GM19438 (cell line): ENCODE results near the gene HSPH1.

Experiments
- ATAC-seq: cut with Tn5 transposase; IDR thresholded peaks from one replicate; pipeline ENCODE4 v1.9.1; 2021; ENCODE audit warnings: low read depth; ENCODE audit not compliant: unreplicated experiment

The HSPH1 gene

GRCh38 chr13:31161557-31162150 is at the start of gene HSPH1:
HSPH1 (minus strand) TSS chr13:31161904; CDS start chr13:31161582, 322 bp downstream.
- ATAC-seq, result peak; percentile 76

- no peak for ATAC-seq
These were observed 48.1 kb upstream of the HSPH1 start for GRCh38 chr13:31209841-31210210.

GRCh38 chr13:31209172-31209840 is 47.6 kb upstream of the HSPH1 start:
- no peak for ATAC-seq

- ATAC-seq, result no peak
These were observed 46.9 kb upstream of the HSPH1 start for GRCh38 chr13:31208559-31209122.

GRCh38 chr13:31207661-31208552 is 46.2 kb upstream of the HSPH1 start:
- no peak for ATAC-seq

GRCh38 chr13:31204592-31204991 is 42.9 kb upstream of the HSPH1 start:
- ATAC-seq, result no peak

GRCh38 chr13:31201341-31202031 is 39.8 kb upstream of the HSPH1 start:
- no peak for ATAC-seq

GRCh38 chr13:31200637-31200971 is 38.9 kb upstream of the HSPH1 start:
- ATAC-seq, result peak; percentile 18

GRCh38 chr13:31199849-31200636 is 38.3 kb upstream of the HSPH1 start, which contains the start of gene B3GLCT:
B3GLCT (plus strand) TSS chr13:31199975; CDS start chr13:31200085, 110 bp downstream.
- ATAC-seq, result peak; percentile 90

GRCh38 chr13:31199527-31199848 is 37.8 kb upstream of the HSPH1 start:
- no peak for ATAC-seq

- no peak for ATAC-seq
These were observed 36.8 kb upstream of the HSPH1 start for GRCh38 chr13:31198519-31198918.

- ATAC-seq, result no peak
These were observed 35.3 kb upstream of the HSPH1 start for GRCh38 chr13:31196992-31197391.

- no peak for ATAC-seq
These were observed 33.9 kb upstream of the HSPH1 start for GRCh38 chr13:31195616-31196015.

GRCh38 chr13:31192306-31192705 is 30.6 kb upstream of the HSPH1 start:
- no peak for ATAC-seq

- ATAC-seq, result no peak
These were observed 30.0 kb upstream of the HSPH1 start for GRCh38 chr13:31191748-31192147.

- ATAC-seq, result no peak
These were observed 23.4 kb upstream of the HSPH1 start for GRCh38 chr13:31184981-31185645.

- no peak for ATAC-seq
These were observed 22.7 kb upstream of the HSPH1 start for GRCh38 chr13:31184451-31184850.

- no peak for ATAC-seq
These were observed 21.3 kb upstream of the HSPH1 start for GRCh38 chr13:31182987-31183386.

GRCh38 chr13:31179754-31180153 is 18.1 kb upstream of the HSPH1 start:
- no peak for ATAC-seq
